ENCODE data around the gene CHM.
A peak's percentile ranks its signal among the peaks of the same experiment; 100 is the strongest.
"Not testable (repeated sequence)": the region's sequence is repeated elsewhere in the genome, so short reads cannot be mapped to it uniquely, and the experiment has no call there.

The CHM gene

GRCh38 chrX:86047174-86047935, at the start of gene CHM:
TSS of gene CHM (minus strand) at chrX:86047558. CDS start at chrX:86047532, 26 bp downstream.
- DNase-seq, result peak; percentile 44

GRCh38 chrX:86078650-86079049, 31.3 kb upstream of the CHM start:
- DNase-seq, result no peak

GRCh38 chrX:86066998-86067397, 19.6 kb upstream of the CHM start:
- DNase-seq, result no peak

GRCh38 chrX:86061407-86061806, 14.0 kb upstream of the CHM start:
- DNase-seq, result no peak

- DNase-seq, result no peak
Measured at GRCh38 chrX:86051741-86052140, 4.4 kb upstream of the CHM start.

- no peak for DNase-seq
Measured at GRCh38 chrX:86047936-86048280, 550 bp upstream of the CHM start.

- no peak for DNase-seq
Measured at GRCh38 chrX:86044216-86044615, 3.1 kb downstream of the CHM start.

- no peak for DNase-seq
Measured at GRCh38 chrX:86039625-86040568, 7.5 kb downstream of the CHM start.

- DNase-seq, result no peak
Measured at GRCh38 chrX:86033385-86033784, 14.0 kb downstream of the CHM start.

- DNase-seq, result no peak
Measured at GRCh38 chrX:86028681-86029080, 18.7 kb downstream of the CHM start.

- DNase-seq, result no peak
Measured at GRCh38 chrX:86023811-86024210, 23.5 kb downstream of the CHM start.

- no peak for DNase-seq
Measured at GRCh38 chrX:86021652-86022289, 25.6 kb downstream of the CHM start.

GRCh38 chrX:86016139-86016538, 31.2 kb downstream of the CHM start:
- DNase-seq, result no peak

- DNase-seq, result peak; percentile 7
Measured at GRCh38 chrX:86014959-86015358, 32.4 kb downstream of the CHM start.

- no peak for DNase-seq
Measured at GRCh38 chrX:86014421-86014820, 32.9 kb downstream of the CHM start.

GRCh38 chrX:86013792-86014191, 33.6 kb downstream of the CHM start:
- no peak for DNase-seq

GRCh38 chrX:86012188-86012587, 35.2 kb downstream of the CHM start:
- no peak for DNase-seq

GRCh38 chrX:86009803-86010202, 37.6 kb downstream of the CHM start:
- not testable (repeated sequence) for DNase-seq

- DNase-seq, result not testable (repeated sequence)
Measured at GRCh38 chrX:86007891-86008290, 39.5 kb downstream of the CHM start.

- no peak for DNase-seq
Measured at GRCh38 chrX:86002076-86002896, 45.1 kb downstream of the CHM start.

- DNase-seq, result no peak
Measured at GRCh38 chrX:85998954-85999353, 48.4 kb downstream of the CHM start.

- no peak for DNase-seq
Measured at GRCh38 chrX:85996555-85996954, 50.8 kb downstream of the CHM start.

- no peak for DNase-seq
Measured at GRCh38 chrX:85995641-85996040, 51.7 kb downstream of the CHM start.

All from stimulated activated CD4-positive, alpha-beta T cell treated with anti-CD3 and anti-CD28 coated beads, Interleukin-4, amount 100 ng/mL, for 1 hour (primary cell).